OCI-LY1 (cell line): ENCODE measurements around the gene BMAL2.

Source experiments
- H2AFZ ChIP-seq: fragments of 200-600 bp; sonication (generic), shearing (Covaris generic); 2 replicates; pipeline ENCODE4 v1.6.0; 2014; ENCODE audit warnings: antibody characterized with exemption, mild to moderate bottlenecking, low read length
- H3F3A ChIP-seq: fragments of 200-600 bp; sonication (generic), shearing (Covaris generic); 2 replicates; pipeline ENCODE4 v1.6.0; 2014; ENCODE audit warnings: mild to moderate bottlenecking, antibody characterized with exemption, low read length, moderate library complexity; ENCODE audit not compliant: insufficient read depth
- H3K27ac ChIP-seq: fragments of 200-600 bp; sonication (generic); 2 replicates; pipeline ENCODE4 v1.5.1; 2014; ENCODE audit warnings: low read length, mixed run types, mild to moderate bottlenecking, low read depth; ENCODE audit not compliant: poor library complexity, severe bottlenecking
- H3K27me3 ChIP-seq: fragments of 200-600 bp; sonication (generic); 2 replicates; pipeline ENCODE4 v1.6.0; 2014; ENCODE audit warnings: antibody characterized with exemption, mild to moderate bottlenecking, low read length, moderate library complexity; ENCODE audit not compliant: insufficient read depth
- H3K36me3 ChIP-seq: fragments of 200-600 bp; sonication (generic); 2 replicates; pipeline ENCODE4 v1.6.1; 2014; ENCODE audit warnings: mild to moderate bottlenecking, antibody characterized with exemption, low read length, moderate library complexity, mixed read lengths; ENCODE audit not compliant: insufficient read depth
- H3K4me1 ChIP-seq: fragments of 200-600 bp; sonication (generic); 2 replicates; pipeline ENCODE4 v1.5.1; 2014; ENCODE audit warnings: mild to moderate bottlenecking, low read length, moderate library complexity; ENCODE audit not compliant: insufficient read depth, severe bottlenecking
- H3K4me2 ChIP-seq: fragments of 200-600 bp; sonication (generic), shearing (Covaris generic); 2 replicates; pipeline ENCODE4 v1.6.1; 2014; ENCODE audit warnings: low read length
- H3K4me3 ChIP-seq: fragments of 200-600 bp; sonication (generic); 2 replicates; pipeline ENCODE4 v1.5.1; 2014; ENCODE audit warnings: low read length, low read depth, mild to moderate bottlenecking, mixed read lengths; ENCODE audit not compliant: poor library complexity, severe bottlenecking
- H3K79me2 ChIP-seq: fragments of 200-600 bp; shearing (Covaris generic); 2 replicates; pipeline ENCODE4 v1.6.1; 2016; ENCODE audit warnings: mixed run types, low read length, mixed read lengths; ENCODE audit not compliant: insufficient read depth
- H3K9ac ChIP-seq: fragments of 200-600 bp; sonication (generic), shearing (Covaris generic); 2 replicates; pipeline ENCODE4 v1.6.1; 2014; ENCODE audit warnings: mild to moderate bottlenecking, low read length, mixed read lengths
- H3K9me2 ChIP-seq: fragments of 200-600 bp; sonication (generic), shearing (Covaris generic); 2 replicates; pipeline ENCODE4 v1.6.1; 2014; ENCODE audit warnings: low read depth, mild to moderate bottlenecking, low read length, mixed read lengths
- H3K9me3 ChIP-seq: fragments of 200-600 bp; shearing (Covaris generic); 2 replicates; pipeline ENCODE4 v1.6.1; 2014; ENCODE audit warnings: low read length, mixed read lengths
- H4K20me1 ChIP-seq: fragments of 200-600 bp; sonication (generic), shearing (Covaris generic); 2 replicates; pipeline ENCODE4 v1.6.0; 2016; ENCODE audit warnings: mild to moderate bottlenecking, low read length; ENCODE audit not compliant: insufficient read depth
- CTCF ChIP-seq: fragments of 200-600 bp; sonication (generic), shearing (Covaris generic); IDR thresholded peaks from 2 replicates; pipeline ENCODE4 v1.5.1; 2017; ENCODE audit warnings: mild to moderate bottlenecking, antibody characterized with exemption, low read length, moderate library complexity, mixed read lengths
- EZH2 ChIP-seq: fragments of 200-600 bp; sonication (generic), shearing (Covaris generic); IDR thresholded peaks from 2 replicates; pipeline ENCODE4 v1.8.0; 2017; ENCODE audit warnings: borderline replicate concordance, mixed run types, mild to moderate bottlenecking, antibody characterized with exemption, low read length, moderate library complexity, mixed read lengths

BMAL2 gene

GRCh38 chr12:27344760-27345159 is 12.1 kb downstream of the BMAL2 start:
- Histone ChIP-seq H3K36me3 (no peaks in the 10 kb centered on the region), H3K4me3 (no peak overlapping the region), H3F3A (no peaks in the 10 kb centered on the region), H3K27me3 (no peaks in the 10 kb centered on the region; the same call in 1 of the 2 replicates), H3K9ac (no peak overlapping the region), H3K9me3 (no peaks in the 10 kb centered on the region), H3K79me2 (no peaks in the 10 kb centered on the region), H3K9me2 (no peaks in the 10 kb centered on the region), H3K27ac (no peak overlapping the region), H4K20me1 (no peaks in the 10 kb centered on the region), H3K4me2 (no peak overlapping the region), H3K4me1 (no peaks in the 10 kb centered on the region), H2AFZ (no peak overlapping the region)
- no peak for TF ChIP-seq CTCF
- TF ChIP-seq EZH2, result no peak

GRCh38 chr12:27345376-27345775 is 12.7 kb downstream of the BMAL2 start:
- Histone ChIP-seq H3K36me3 (no peaks in the 10 kb centered on the region), H3F3A (no peaks in the 10 kb centered on the region), H3K9me3 (no peaks in the 10 kb centered on the region), H3K9me2 (no peaks in the 10 kb centered on the region), H3K27me3 (no peaks in the 10 kb centered on the region; the same call in 1 of the 2 replicates), H3K9ac (no peak overlapping the region), H2AFZ (no peak overlapping the region), H3K4me3 (no peak overlapping the region), H3K4me1 (no peaks in the 10 kb centered on the region), H3K27ac (no peak overlapping the region), H3K4me2 (no peak overlapping the region), H3K79me2 (no peaks in the 10 kb centered on the region), H4K20me1 (no peaks in the 10 kb centered on the region)
- no peak for TF ChIP-seq EZH2
- TF ChIP-seq CTCF, result no peak

DNA sequence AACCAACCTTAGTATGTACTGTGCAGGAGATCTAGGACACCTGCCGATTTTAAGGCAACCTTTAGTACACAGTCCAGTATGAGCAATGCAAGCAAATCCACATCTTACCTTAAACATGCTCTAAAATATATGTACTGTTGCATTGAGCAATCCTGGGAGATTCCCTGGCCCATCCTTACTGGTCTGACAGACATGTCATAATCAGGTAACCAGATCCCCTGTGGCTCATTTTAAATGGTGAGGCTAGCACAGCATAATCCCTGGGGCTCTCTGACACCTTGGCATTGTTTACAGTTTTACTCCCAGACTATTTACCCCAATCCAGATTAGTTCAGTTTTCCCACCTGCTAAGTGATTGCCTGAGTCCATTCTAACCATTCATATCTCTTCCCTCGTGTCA is 15.1 kb downstream of the BMAL2 start:
- Histone ChIP-seq H3K4me2 (no peak overlapping the region), H2AFZ (no peak overlapping the region), H3K4me1 (no peaks in the 10 kb centered on the region), H3K79me2 (no peaks in the 10 kb centered on the region), H4K20me1 (no peaks in the 10 kb centered on the region), H3K27ac (no peak overlapping the region), H3K36me3 (no peaks in the 10 kb centered on the region), H3K9me2 (no peaks in the 10 kb centered on the region), H3K9ac (no peak overlapping the region), H3K9me3 (no peaks in the 10 kb centered on the region), H3K4me3 (no peak overlapping the region), H3K27me3 (no peaks in the 10 kb centered on the region), H3F3A (no peaks in the 10 kb centered on the region)
- TF ChIP-seq EZH2 (no peak), CTCF (no peak)
